CD14-positive monocyte (primary cell): ENCODE data around the gene NAIP. TPM values are rescaled to one million over a fixed set of nuclear protein-coding genes. Genes with fewer than 3 reads are reported as not detected.
"Not testable (repeated sequence)": the region's sequence is repeated elsewhere in the genome, so short reads cannot be mapped to it uniquely, and the experiment has no call there.

ENCODE experiments used
- DNase-seq, 3 donors: peaks; one replicate each; pipeline ENCODE4 v3.0.0-alpha.2; 2011 to 2022
- H2AFZ ChIP-seq: 2 replicates; pipeline ENCODE4 v1.6.0; 2012; ENCODE audit warnings: mild to moderate bottlenecking, low read depth, low read length, inconsistent platforms; ENCODE audit not compliant: insufficient read depth, poor library complexity, severe bottlenecking
- H3K27ac ChIP-seq, 2 donors: 1 replicate in 1 of 2; 2 replicates in 1 of 2; pipeline ENCODE4 v1.5.1; 2012 to 2013; ENCODE audit warnings: low read length in 2 of 2, control low read depth in 1 of 2, inconsistent platforms in 1 of 2, low read depth in 1 of 2, mild to moderate bottlenecking in 1 of 2
- H3K27me3 ChIP-seq, 2 donors: one replicate each; pipeline versions ENCODE4 v1.6.0 to v1.6.1; 2011 to 2013; ENCODE audit warnings: low read length in 2 of 2; ENCODE audit not compliant: control insufficient read depth in 2 of 2, insufficient read depth in 2 of 2
- H3K36me3 ChIP-seq, 2 donors: replicated peaks in 1 of 2; 1 replicate in 1 of 2; 2 replicates in 1 of 2; pipeline versions ENCODE4 v1.5.1 to v1.6.1; 2012 to 2013; ENCODE audit warnings: low read length in 2 of 2, control low read depth in 1 of 2, inconsistent platforms in 1 of 2, mild to moderate bottlenecking in 1 of 2; ENCODE audit not compliant: insufficient read depth in 2 of 2, control insufficient read depth in 1 of 2
- H3K4me1 ChIP-seq, 2 donors: 1 replicate in 1 of 2; 2 replicates in 1 of 2; pipeline versions ENCODE4 v1.5.1 to v1.6.1; 2012 to 2013; ENCODE audit warnings: low read length in 2 of 2, control low read depth in 1 of 2, inconsistent platforms in 1 of 2, mild to moderate bottlenecking in 1 of 2, moderate library complexity in 1 of 2; ENCODE audit not compliant: insufficient read depth in 2 of 2, control insufficient read depth in 1 of 2
- H3K4me2 ChIP-seq: replicated peaks from 2 replicates; pipeline ENCODE3; 2012; ENCODE audit warnings: low read length, moderate library complexity, mild to moderate bottlenecking; ENCODE audit not compliant: poor library complexity, severe bottlenecking; ENCODE audit errors: extremely low read depth
- H3K4me3 ChIP-seq, 3 experiments: fragments of 200-600 bp in 1 of 3; sonication (generic) in 1 of 3; replicated peaks in 1 of 3; 1 replicate in 2 of 3; 2 replicates in 1 of 3; pipeline ENCODE4 v1.5.1; 2011 to 2013; ENCODE audit warnings: low read length in 3 of 3, mild to moderate bottlenecking in 3 of 3, control low read depth in 2 of 3, low read depth in 2 of 3, inconsistent platforms in 1 of 3, moderate library complexity in 1 of 3
- H3K79me2 ChIP-seq: 2 replicates; pipeline ENCODE4 v1.6.0; 2012; ENCODE audit warnings: mild to moderate bottlenecking, control low read depth, inconsistent platforms, low read length, moderate library complexity; ENCODE audit not compliant: insufficient read depth
- H3K9ac ChIP-seq: 2 replicates; pipeline ENCODE4 v1.6.0; 2017; ENCODE audit warnings: low read length, mild to moderate bottlenecking; ENCODE audit not compliant: insufficient read depth, poor library complexity, severe bottlenecking
- H3K9me3 ChIP-seq, 2 donors: replicated peaks in 1 of 2; 1 replicate in 1 of 2; 2 replicates in 1 of 2; pipeline versions ENCODE4 v1.5.1 to v1.6.1; 2012 to 2013; ENCODE audit warnings: low read length in 2 of 2, control low read depth in 1 of 2; ENCODE audit not compliant: control insufficient read depth in 1 of 2, insufficient read depth in 1 of 2
- H4K20me1 ChIP-seq: 2 replicates; pipeline ENCODE4 v1.6.0; 2012; ENCODE audit warnings: mild to moderate bottlenecking, low read length, control low read depth, moderate library complexity; ENCODE audit not compliant: insufficient read depth
- H3K27ac Mint-ChIP-seq, 7 donors: one replicate each; pipeline ENCODE4 v1.8.0; 2020; ENCODE audit warnings: mild to moderate bottlenecking in 7 of 7, mixed read lengths in 7 of 7, moderate library complexity in 6 of 7, inconsistent platforms in 2 of 7
- H3K27me3 Mint-ChIP-seq, 3 donors: one replicate each; pipeline ENCODE4 v1.8.0; 2021 to 2022; ENCODE audit warnings: low read depth in 3 of 3, mild to moderate bottlenecking in 3 of 3, mixed read lengths in 3 of 3, moderate library complexity in 3 of 3, inconsistent platforms in 1 of 3
- H3K36me3 Mint-ChIP-seq, 2 donors: one replicate each; pipeline ENCODE4 v1.8.0; 2020; ENCODE audit warnings: mixed read lengths in 2 of 2, inconsistent platforms in 1 of 2, mild to moderate bottlenecking in 1 of 2
- H3K4me1 Mint-ChIP-seq: one replicate; pipeline ENCODE4 v1.8.0; 2020; ENCODE audit warnings: mild to moderate bottlenecking, mixed read lengths
- H3K4me3 Mint-ChIP-seq, 2 donors: one replicate each; pipeline ENCODE4 v1.8.0; 2020; ENCODE audit warnings: mild to moderate bottlenecking in 2 of 2, mixed read lengths in 2 of 2, moderate library complexity in 1 of 2
- H3K9me3 Mint-ChIP-seq, 7 donors: one replicate each; pipeline ENCODE4 v1.8.0; 2020 to 2022; ENCODE audit warnings: mixed read lengths in 7 of 7, mild to moderate bottlenecking in 6 of 7, moderate library complexity in 6 of 7, inconsistent platforms in 2 of 7
- WGBS: methylation state at CpG from one replicate; pipeline ENCODE4 v1.1.5; 2013; ENCODE audit warnings: missing lambda C conversion rate; ENCODE audit not compliant: insufficient coverage; 5-methylcytosine and 5-hydroxymethylcytosine counted together
- intact Hi-C, 2 donors: fragments of 100-400 bp; cut with micrococcal nuclease; formaldehyde crosslinking; loops; one replicate each; pipeline versions ENCODE4 v1.15.0 to v1.15.1; 2023
- polyA plus RNA-seq, 3 donors: library from polyadenylated mRNA; depleted of rRNA in 1 of 3; unstranded in 2 of 3; stranded (reverse) in 1 of 3; fragments of 300-500 nt in 2 of 3; fragments of >200 nt in 1 of 3; fragmentation: Illumina TruSeq in 2 of 3; gene quantifications; 1 replicate in 2 of 3; 2 replicates in 1 of 3; pipeline ENCODE4 v1.2.3, GENCODE V29; 2012 to 2021

NAIP gene
- polyA plus RNA-seq, 3 donors: 76.9 to 83.6 (median 77.9) TPM

GRCh38 chr5:71044808-71045207 lies 19.7 kb upstream of the NAIP start:
- H3K4me1 Mint-ChIP-seq, H3K4me3 ChIP-seq, H3K9me3 ChIP-seq, H3K27ac ChIP-seq, H2AFZ ChIP-seq, H4K20me1 ChIP-seq, H3K27me3 Mint-ChIP-seq, H3K4me2 ChIP-seq, intact Hi-C loops, H3K36me3 Mint-ChIP-seq, H3K36me3 ChIP-seq, H3K4me1 ChIP-seq, H3K4me3 Mint-ChIP-seq, H3K27ac Mint-ChIP-seq, H3K9me3 Mint-ChIP-seq, H3K9ac ChIP-seq, H3K27me3 ChIP-seq, H3K79me2 ChIP-seq, DNase-seq: not testable (repeated sequence)
- no CpG with 5 or more reads among the region's 2 CpGs for WGBS

GRCh38 chr5:71044128-71044527 lies 19.0 kb upstream of the NAIP start:
- H3K4me3 ChIP-seq, intact Hi-C loops, H3K27me3 Mint-ChIP-seq, H3K9me3 ChIP-seq, H3K27me3 ChIP-seq, H3K4me1 Mint-ChIP-seq, H3K27ac ChIP-seq, H3K4me2 ChIP-seq, H3K9ac ChIP-seq, DNase-seq, H3K36me3 Mint-ChIP-seq, H3K4me1 ChIP-seq, H2AFZ ChIP-seq, H4K20me1 ChIP-seq, H3K36me3 ChIP-seq, H3K9me3 Mint-ChIP-seq, H3K79me2 ChIP-seq, H3K4me3 Mint-ChIP-seq, H3K27ac Mint-ChIP-seq: not testable (repeated sequence)
- no CpG with 5 or more reads among the region's 2 CpGs for WGBS

DNA sequence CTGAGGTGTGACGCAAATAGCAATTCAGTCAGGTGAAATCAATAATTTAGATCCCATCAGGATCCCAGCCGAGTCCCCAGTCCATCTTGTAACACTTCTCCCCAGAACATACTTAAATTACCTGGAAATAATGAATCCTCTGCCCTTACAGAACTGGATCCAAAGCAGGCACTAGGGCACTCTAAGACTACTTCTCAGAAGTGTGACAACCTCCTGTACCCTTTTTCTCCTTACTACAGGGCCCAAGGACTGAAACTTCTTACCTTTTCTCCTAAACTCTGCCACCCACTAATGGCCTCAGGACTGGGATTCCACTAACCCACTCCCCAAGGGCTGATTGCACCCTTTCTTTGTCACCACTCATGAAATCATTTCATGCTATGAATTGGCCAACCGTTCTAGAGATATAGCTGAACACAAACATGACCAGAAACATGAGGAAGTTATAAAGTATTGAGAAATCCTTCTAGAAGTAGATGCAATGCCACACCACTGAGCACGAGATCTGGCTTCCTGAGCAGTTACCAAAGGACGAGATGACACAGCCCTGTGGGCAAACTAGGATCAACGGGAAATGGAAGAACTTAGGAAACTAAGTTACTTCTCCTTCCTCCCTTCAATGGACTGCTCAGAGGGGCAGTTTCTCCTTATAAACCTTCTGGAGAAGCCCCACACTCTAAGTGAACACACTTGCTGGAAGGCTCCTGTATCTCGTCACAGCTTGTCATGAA lies 6.1 kb upstream of the NAIP start:
- H3K9me3 Mint-ChIP-seq, H3K79me2 ChIP-seq, H3K27me3 Mint-ChIP-seq, H2AFZ ChIP-seq, H3K9me3 ChIP-seq, H3K9ac ChIP-seq, H3K27me3 ChIP-seq, H3K4me2 ChIP-seq, intact Hi-C loops, H3K4me3 Mint-ChIP-seq, H3K4me1 Mint-ChIP-seq, H3K36me3 Mint-ChIP-seq, H3K4me3 ChIP-seq, H3K36me3 ChIP-seq, H3K27ac ChIP-seq, H4K20me1 ChIP-seq, H3K4me1 ChIP-seq, DNase-seq: not testable (repeated sequence)
- WGBS: no CpG with 5 or more reads among the region's 7 CpGs
- peak overlapping the region in 1 of 7 donors; percentile 93 for H3K27ac Mint-ChIP-seq

GRCh38 chr5:71020643-71021042 lies 4.5 kb downstream of the NAIP start:
- H3K9ac ChIP-seq, H3K27me3 ChIP-seq, H3K36me3 ChIP-seq, H3K4me1 ChIP-seq, DNase-seq, H3K4me3 Mint-ChIP-seq, H3K27ac ChIP-seq, intact Hi-C loops, H3K27me3 Mint-ChIP-seq, H2AFZ ChIP-seq, H3K4me1 Mint-ChIP-seq, H3K9me3 Mint-ChIP-seq, H3K4me2 ChIP-seq, H3K4me3 ChIP-seq, H3K9me3 ChIP-seq, H3K36me3 Mint-ChIP-seq, H4K20me1 ChIP-seq, H3K27ac Mint-ChIP-seq: not testable (repeated sequence)
- H3K79me2 ChIP-seq: peaks cover 11% of the 10 kb centered on the region
- no CpG with 5 or more reads among the region's 6 CpGs for WGBS
